CD4-positive, alpha-beta T cell treated with Interleukin-12 subunit alpha and Interleukin-12 subunit beta, for 1 hour (primary cell): ENCODE measurements around the gene COL9A3.

Source experiments
- DNase-seq: peaks from one replicate; pipeline ENCODE4 v3.0.0-alpha.2; 2020

COL9A3 gene

GRCh38 chr20:62825986-62826645 is 9.3 kb downstream of the COL9A3 start:
- no peak for DNase-seq

- no peak for DNase-seq
Measured at GRCh38 chr20:62826646-62827310, 9.9 kb downstream of the COL9A3 start.

GRCh38 chr20:62827311-62828038 is 10.6 kb downstream of the COL9A3 start:
- DNase-seq: no peak

GRCh38 chr20:62828051-62828450 is 11.2 kb downstream of the COL9A3 start:
- no peak for DNase-seq

GRCh38 chr20:62828511-62829230 is 11.8 kb downstream of the COL9A3 start:
- DNase-seq: no peak

- no peak for DNase-seq
Measured at GRCh38 chr20:62829231-62830230, 12.7 kb downstream of the COL9A3 start.

GRCh38 chr20:62830251-62830650 is 13.4 kb downstream of the COL9A3 start:
- no peak for DNase-seq

- DNase-seq: no peak
Measured at GRCh38 chr20:62830821-62831220, 14.0 kb downstream of the COL9A3 start.

- no peak for DNase-seq
Measured at GRCh38 chr20:62831361-62831788, 14.5 kb downstream of the COL9A3 start.

- no peak for DNase-seq
Measured at GRCh38 chr20:62831854-62832211, 15.0 kb downstream of the COL9A3 start.

- DNase-seq: peak; percentile 32
Measured at GRCh38 chr20:62832212-62832922, 15.5 kb downstream of the COL9A3 start.

GRCh38 chr20:62832951-62833391 is 16.1 kb downstream of the COL9A3 start:
- DNase-seq: no peak

- DNase-seq: no peak
Measured at GRCh38 chr20:62834967-62835730, 18.3 kb downstream of the COL9A3 start.

- no peak for DNase-seq
Measured at GRCh38 chr20:62835931-62836861, 19.3 kb downstream of the COL9A3 start.

- no peak for DNase-seq
Measured at GRCh38 chr20:62836967-62837490, 20.2 kb downstream of the COL9A3 start.

GRCh38 chr20:62837790-62838127 is 20.9 kb downstream of the COL9A3 start:
- no peak for DNase-seq

- no peak for DNase-seq
Measured at GRCh38 chr20:62838128-62838891, 21.5 kb downstream of the COL9A3 start.

- no peak for DNase-seq
Measured at GRCh38 chr20:62839261-62839660, 22.4 kb downstream of the COL9A3 start.
